CD4-positive, alpha-beta T cell (primary cell): ENCODE results near the gene R3HCC1L. TPM values are rescaled to one million over a fixed set of nuclear protein-coding genes. Genes with fewer than 3 reads are reported as not detected.

ENCODE experiments used
- ATAC-seq: fragments of 200-7000 bp; cut with Tn5 transposase; one replicate; pipeline ENCODE4 v1.10.0; 2022; ENCODE audit warnings: mild to moderate bottlenecking; ENCODE audit not compliant: poor library complexity
- CTCF ChIA-PET: fragments of 350-600 bp; sonication (Branson Sonifier 250); formaldehyde crosslinking; loops from one replicate; lab custom pipeline; 2021; ENCODE audit warnings: antibody characterized with exemption, inconsistent platforms; lab: Charles Lee
- POLR2A ChIA-PET: fragments of 350-600 bp; sonication (Branson Sonifier 250); formaldehyde crosslinking; loops from one replicate; lab custom pipeline; 2021; ENCODE audit warnings: antibody characterized with exemption, inconsistent platforms; lab: Charles Lee
- DNase-seq, 14 experiments: peaks; one replicate each; pipeline ENCODE4 v3.0.0-alpha.2; 2013 to 2020; ENCODE audit warnings: mixed read lengths in 2 of 14
- H3K27ac ChIP-seq, 2 donors: one replicate each; pipeline versions ENCODE4 v1.5.1 to v1.7.0; 2013; ENCODE audit warnings: low read length in 2 of 2, low read depth in 1 of 2, mild to moderate bottlenecking in 1 of 2
- H3K27me3 ChIP-seq, 2 experiments: 1 replicate in 1 of 2; 2 replicates in 1 of 2; pipeline versions ENCODE4 v1.6.1 to v1.7.0; 2013; ENCODE audit warnings: low read length in 2 of 2, control low read depth in 1 of 2, mild to moderate bottlenecking in 1 of 2, moderate library complexity in 1 of 2; ENCODE audit not compliant: insufficient read depth in 2 of 2, control insufficient read depth in 1 of 2
- H3K36me3 ChIP-seq: one replicate; pipeline ENCODE4 v1.6.1; 2013; ENCODE audit warnings: low read length, control low read depth; ENCODE audit not compliant: insufficient read depth
- H3K4me1 ChIP-seq: one replicate; pipeline ENCODE4 v1.6.1; 2013; ENCODE audit warnings: low read length, control low read depth; ENCODE audit not compliant: insufficient read depth
- H3K4me3 ChIP-seq: one replicate; pipeline ENCODE4 v1.5.1; 2013; ENCODE audit warnings: mild to moderate bottlenecking, low read length, moderate library complexity
- H3K9me3 ChIP-seq, 2 experiments: 1 replicate in 1 of 2; 2 replicates in 1 of 2; pipeline versions ENCODE4 v1.6.1 to v1.7.0; 2013; ENCODE audit warnings: low read length in 2 of 2, mild to moderate bottlenecking in 2 of 2, control low read depth in 1 of 2, moderate library complexity in 1 of 2; ENCODE audit not compliant: control insufficient read depth in 1 of 2, insufficient read depth in 1 of 2
- H3K27ac Mint-ChIP-seq: one replicate; pipeline ENCODE4 v1.8.0; 2020; ENCODE audit warnings: mixed read lengths
- H3K27me3 Mint-ChIP-seq: one replicate; pipeline ENCODE4 v1.8.0; 2021; ENCODE audit warnings: mixed read lengths
- H3K36me3 Mint-ChIP-seq: one replicate; pipeline ENCODE4 v1.8.0; 2021; ENCODE audit warnings: low read depth, mixed read lengths
- H3K4me1 Mint-ChIP-seq: one replicate; pipeline ENCODE4 v1.8.0; 2021; ENCODE audit warnings: low read depth, mixed read lengths
- H3K4me3 Mint-ChIP-seq: one replicate; pipeline ENCODE4 v1.8.0; 2020; ENCODE audit warnings: mild to moderate bottlenecking, mixed read lengths
- H3K9me3 Mint-ChIP-seq: one replicate; pipeline ENCODE4 v1.8.0; 2020; ENCODE audit warnings: mixed read lengths
- intact Hi-C, 2 experiments: fragments of 100-400 bp; cut with DNase I in 1 of 2; cut with micrococcal nuclease in 1 of 2; formaldehyde crosslinking; loops; one replicate each; pipeline versions ENCODE4 v1.15.1 to v1.9.0; 2023 to 2025; cut with DNase I, micrococcal nuclease
- polyA plus RNA-seq, 2 donors: library from polyadenylated mRNA; unstranded; fragments of 120-200 nt; gene quantifications; one replicate each; pipeline ENCODE4 v1.2.1, GENCODE V29; 2013
- total RNA-seq, 174 experiments: library from RNA in 2 of 174; stranded (reverse) in 2 of 174; gene quantifications; one replicate each; pipeline ENCODE4 v1.2.3 and lab custom pipeline; 2021 to 2026
- TF ChIP-seq, protein P1 (sequence below): fragments of 200-600 bp; IDR thresholded peaks from one replicate; pipeline ENCODE4 v1.8.0; 2022; ENCODE audit warnings: antibody characterized with exemption, mild to moderate bottlenecking

Gene R3HCC1L
- total RNA-seq: 10 to 100 TPM; 12.7 to 13.7 TPM
- polyA plus RNA-seq (2013, experiment 1 of 2): 16.8 TPM
- 20.6 TPM for polyA plus RNA-seq (2013, experiment 2 of 2)
- total RNA-seq (lab: John Stamatoyannopoulos, UW): 26.8 to 67.8 (median 46.0) reads per million in 172 experiments

DNA sequence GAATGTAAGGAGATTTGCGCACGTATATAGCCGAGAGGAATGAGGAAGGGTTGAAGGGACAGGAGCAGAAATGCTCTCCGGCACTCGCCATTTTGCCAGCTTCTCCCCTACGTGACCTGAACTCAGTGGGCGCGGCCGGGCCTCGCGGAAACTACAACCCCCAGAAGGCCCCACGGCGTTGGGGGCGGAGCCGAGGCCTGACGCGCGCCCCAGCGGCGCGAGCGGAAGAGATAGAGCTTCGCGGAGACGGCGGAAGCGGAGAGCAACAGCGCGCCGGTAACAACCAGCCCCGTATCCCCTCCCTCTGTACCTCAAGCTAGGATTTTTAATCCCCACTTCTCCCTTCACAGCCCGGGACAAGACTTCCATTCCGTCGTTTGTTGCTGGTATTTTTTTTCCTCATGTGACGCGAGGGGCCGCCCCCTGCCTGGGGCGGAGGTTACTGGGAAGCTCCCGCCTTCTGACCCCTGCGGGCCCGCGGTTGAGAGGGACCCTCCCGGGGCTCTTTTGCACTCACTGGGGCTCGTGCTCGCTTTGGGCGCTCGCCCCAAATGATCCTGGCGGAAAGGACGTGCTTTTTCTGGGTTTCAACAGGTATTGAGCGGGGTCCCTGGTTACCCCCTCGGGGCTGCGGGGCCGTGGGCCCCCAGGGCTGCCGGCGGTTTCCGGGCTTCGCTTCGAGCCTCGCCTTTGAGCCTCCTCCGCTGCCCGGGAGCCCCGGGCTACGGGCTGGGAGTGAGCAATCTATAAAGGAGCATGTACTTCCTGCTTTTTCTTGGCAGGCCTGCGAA is at the start of gene R3HCC1L:
R3HCC1L (plus strand) TSS at position 227 of the 791 bp plus-strand sequence. CDS start 73,458 bp downstream, outside the sequence.
- Mint-ChIP-seq H3K4me1 (peaks cover 48% of the 10 kb centered on the region), H3K9me3 (peaks cover 4% of the 10 kb centered on the region), H3K27me3 (no peaks in the 10 kb centered on the region), H3K36me3 (peaks cover 17% of the 10 kb centered on the region), H3K4me3 (peak within 1 kb of the TSS; percentile 86), H3K27ac (peak within 1 kb of the TSS; percentile 96)
- Histone ChIP-seq H3K4me1 (peaks cover 35% of the 10 kb centered on the region), H3K36me3 (no peaks in the 10 kb centered on the region), H3K4me3 (peak within 1 kb of the TSS; percentile 96), H3K9me3 (no peaks in the 10 kb centered on the region), H3K27me3 (no peaks in the 10 kb centered on the region), H3K27ac (peak within 1 kb of the TSS; percentile 87 to 97)
- TF ChIP-seq, protein P1, sequence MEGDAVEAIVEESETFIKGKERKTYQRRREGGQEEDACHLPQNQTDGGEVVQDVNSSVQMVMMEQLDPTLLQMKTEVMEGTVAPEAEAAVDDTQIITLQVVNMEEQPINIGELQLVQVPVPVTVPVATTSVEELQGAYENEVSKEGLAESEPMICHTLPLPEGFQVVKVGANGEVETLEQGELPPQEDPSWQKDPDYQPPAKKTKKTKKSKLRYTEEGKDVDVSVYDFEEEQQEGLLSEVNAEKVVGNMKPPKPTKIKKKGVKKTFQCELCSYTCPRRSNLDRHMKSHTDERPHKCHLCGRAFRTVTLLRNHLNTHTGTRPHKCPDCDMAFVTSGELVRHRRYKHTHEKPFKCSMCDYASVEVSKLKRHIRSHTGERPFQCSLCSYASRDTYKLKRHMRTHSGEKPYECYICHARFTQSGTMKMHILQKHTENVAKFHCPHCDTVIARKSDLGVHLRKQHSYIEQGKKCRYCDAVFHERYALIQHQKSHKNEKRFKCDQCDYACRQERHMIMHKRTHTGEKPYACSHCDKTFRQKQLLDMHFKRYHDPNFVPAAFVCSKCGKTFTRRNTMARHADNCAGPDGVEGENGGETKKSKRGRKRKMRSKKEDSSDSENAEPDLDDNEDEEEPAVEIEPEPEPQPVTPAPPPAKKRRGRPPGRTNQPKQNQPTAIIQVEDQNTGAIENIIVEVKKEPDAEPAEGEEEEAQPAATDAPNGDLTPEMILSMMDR: no peak
- DNase-seq: peak; percentile 84 to 96 (median 92)
- ChIA-PET POLR2A (interaction anchor here (0.6 to 1.4 kb wide), 13 partner anchors 11 to 1598 kb away, joined by 3 to 8 read pairs (median 5); partner anchors contain the start of genes AVPI1, COX15, CUTC and GOLGA7B), CTCF (no interaction called here)
- peak; percentile 94 for ATAC-seq
- intact Hi-C loops: loop anchor here (2.0 to 10.0 kb wide), 12 partner anchors 312 to 1598 kb away; partner anchors contain the start of genes GOT1 (in 2 of the 2), ARHGAP19 (in 1 of the 2), AVPI1 (in 1 of the 2) and COX15 (in 1 of the 2)

DNA sequence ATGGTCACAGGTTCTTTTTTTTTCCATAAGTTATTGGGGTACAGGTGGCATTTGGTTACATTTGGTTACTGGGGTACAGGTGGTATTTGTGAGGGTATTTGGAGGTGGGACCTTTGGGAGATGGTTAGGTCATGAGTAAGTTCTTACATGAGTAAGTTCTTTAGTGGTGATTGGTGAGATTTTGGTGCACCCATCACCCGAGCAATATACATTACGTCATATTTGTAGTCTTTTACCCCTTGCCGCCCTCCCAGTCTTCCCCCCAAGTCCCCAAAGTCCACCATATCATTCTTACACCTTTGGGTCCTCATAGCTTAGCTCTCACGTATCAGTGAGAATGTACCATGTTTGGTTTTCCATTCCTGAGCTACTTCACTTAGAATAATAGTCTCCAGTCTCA is 49.2 kb upstream of the R3HCC1L start:
- DNase-seq: no peak
- Mint-ChIP-seq H3K27me3 (peaks cover 28% of the 10 kb centered on the region), H3K9me3 (no peaks in the 10 kb centered on the region), H3K4me3 (no peak overlapping the region), H3K27ac (no peak overlapping the region), H3K36me3 (no peaks in the 10 kb centered on the region), H3K4me1 (no peaks in the 10 kb centered on the region)
- H3K4me3 ChIP-seq: no peak overlapping the region
- no peak overlapping the region for H3K27ac ChIP-seq
- intact Hi-C loops: no loop called here
- ATAC-seq: no peak
- no peaks in the 10 kb centered on the region for H3K9me3 ChIP-seq
- no peaks in the 10 kb centered on the region for H3K27me3 ChIP-seq
- TF ChIP-seq, protein P1: no peak
- no peaks in the 10 kb centered on the region for H3K36me3 ChIP-seq
- no peaks in the 10 kb centered on the region for H3K4me1 ChIP-seq
- ChIA-PET CTCF (no interaction called here), POLR2A (no interaction called here)

DNA sequence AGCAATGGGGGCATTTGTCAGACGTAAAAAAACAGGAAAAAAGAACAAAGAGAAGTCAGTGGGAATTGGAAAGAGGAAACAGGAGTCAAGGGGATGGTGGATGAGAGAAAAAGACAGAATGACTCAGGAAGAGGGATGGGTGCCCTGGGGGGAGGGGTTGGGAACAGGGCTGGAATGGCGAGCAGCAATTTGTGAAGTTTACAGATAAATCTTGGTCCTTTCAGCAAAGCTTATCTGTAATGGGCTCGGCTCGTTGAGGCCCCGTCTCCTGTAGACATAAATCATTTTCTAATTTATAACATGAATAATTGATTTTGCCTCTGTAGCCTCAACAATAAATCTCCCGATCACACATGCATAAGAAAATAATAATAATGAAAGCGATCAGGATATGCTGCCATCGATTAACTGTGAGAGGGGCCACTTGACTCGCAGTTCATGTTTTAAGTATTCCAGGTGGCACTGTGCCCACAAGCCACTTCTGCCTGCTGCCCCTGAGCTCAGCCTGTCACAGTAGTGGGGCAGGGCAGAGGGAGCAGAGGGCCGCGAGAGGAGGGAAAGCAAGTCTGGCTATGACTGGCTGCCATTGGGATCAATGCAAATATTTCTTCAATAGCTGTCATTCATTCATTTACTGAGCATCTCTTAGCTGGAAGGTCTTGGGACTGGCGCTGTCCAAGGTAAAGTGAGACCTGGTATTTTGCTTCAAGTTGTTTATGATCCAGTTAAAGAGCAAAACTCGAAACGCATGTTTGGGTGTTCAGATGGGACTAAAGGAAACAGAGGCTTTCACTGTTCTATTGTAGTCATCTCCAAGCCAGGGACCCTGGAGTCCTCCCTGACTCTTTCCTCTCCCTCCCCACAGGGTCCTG is 47.4 kb upstream of the R3HCC1L start:
- no peak overlapping the region for H3K4me3 Mint-ChIP-seq

More for the DNA sequence above, 47.4 kb upstream of the R3HCC1L start:
- ATAC-seq (no peak), DNase-seq (no peak)
- Mint-ChIP-seq H3K27me3 (peaks cover 24% of the 10 kb centered on the region), H3K27ac (no peak overlapping the region), H3K9me3 (no peaks in the 10 kb centered on the region), H3K4me1 (no peaks in the 10 kb centered on the region), H3K36me3 (no peaks in the 10 kb centered on the region)
- POLR2A ChIA-PET: no interaction called here
- Histone ChIP-seq H3K9me3 (no peaks in the 10 kb centered on the region), H3K27me3 (no peaks in the 10 kb centered on the region), H3K4me1 (no peaks in the 10 kb centered on the region), H3K36me3 (no peaks in the 10 kb centered on the region), H3K27ac (no peak overlapping the region), H3K4me3 (no peak overlapping the region)
- TF ChIP-seq, protein P1: no peak
- CTCF ChIA-PET: no interaction called here
- intact Hi-C loops: no loop called here
